GM12874 (cell line): ENCODE data around the gene COMMD10.

ENCODE experiments used
- CTCF ChIP-seq: IDR thresholded peaks from 2 replicates; pipeline ENCODE4 v1.5.1; 2011; ENCODE audit warnings: low read depth, mild to moderate bottlenecking, control low read depth, low read length, moderate library complexity; ENCODE audit not compliant: insufficient read depth

COMMD10 gene

GRCh38 chr5:116097301-116097700, 12.5 kb downstream of the COMMD10 start:
- no peak for TF ChIP-seq CTCF

DNA sequence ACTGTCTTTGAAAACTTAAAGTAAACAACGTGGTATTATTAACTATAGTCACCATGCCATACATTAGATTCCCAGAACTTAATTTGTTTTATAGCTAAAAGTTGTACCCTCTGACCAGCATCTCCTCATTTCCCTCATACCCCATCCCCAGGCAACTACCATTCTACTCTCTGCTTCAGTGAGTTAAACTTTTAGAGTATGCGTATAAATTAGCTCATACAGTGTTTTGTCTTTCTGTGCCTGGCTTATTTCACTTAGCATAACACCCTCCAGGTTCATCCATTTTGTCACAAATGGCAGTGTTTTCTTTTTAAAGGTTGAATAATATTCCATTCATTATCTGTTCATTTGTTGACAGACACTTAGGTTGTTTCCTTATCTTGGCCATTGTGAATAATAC, 14.2 kb downstream of the COMMD10 start:
- TF ChIP-seq CTCF: no peak

DNA sequence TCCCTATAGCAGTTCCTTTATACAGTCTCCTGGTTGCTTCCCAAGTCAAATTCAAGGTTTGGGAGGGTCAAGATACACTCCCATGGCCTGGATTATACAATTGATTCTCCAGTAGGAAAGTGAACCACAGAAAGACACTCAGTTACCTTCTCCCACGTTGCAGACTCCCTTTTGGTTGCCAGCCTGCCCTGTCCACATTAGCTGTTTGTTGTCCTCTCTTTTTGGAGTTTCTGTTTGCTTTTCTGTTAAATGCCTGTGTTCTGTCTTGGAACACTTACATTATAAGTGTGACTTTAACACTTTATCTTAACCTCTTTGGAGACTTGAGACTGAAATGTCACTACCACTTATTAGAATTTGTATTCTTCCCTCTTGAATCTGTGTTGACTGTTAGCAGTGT, 30.3 kb downstream of the COMMD10 start:
- no peak for TF ChIP-seq CTCF

- no peak for TF ChIP-seq CTCF
These were observed 45.6 kb downstream of the COMMD10 start for GRCh38 chr5:116130471-116130870.

- TF ChIP-seq CTCF: no peak
These were observed 46.2 kb downstream of the COMMD10 start for GRCh38 chr5:116130976-116131375.

- TF ChIP-seq CTCF: no peak
These were observed 48.5 kb downstream of the COMMD10 start for GRCh38 chr5:116133281-116133680.

DNA sequence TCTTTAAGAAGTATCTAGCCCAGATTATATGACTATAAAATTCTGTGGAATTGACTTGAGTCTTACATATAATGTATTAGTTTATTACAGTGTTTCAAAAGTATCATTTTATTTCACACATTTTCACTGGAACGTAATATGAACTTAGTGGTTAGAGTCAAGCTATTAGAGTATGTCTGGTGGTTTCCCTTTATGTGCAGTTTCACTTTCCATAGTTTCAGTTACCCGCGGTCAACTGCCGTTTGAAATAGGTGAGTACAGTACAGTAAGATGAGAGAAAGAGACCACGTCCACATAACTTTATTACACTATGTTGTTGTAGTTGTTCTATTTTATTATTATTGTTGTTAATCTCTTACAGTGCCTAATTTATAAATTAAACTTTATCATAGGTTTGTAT, 50.5 kb downstream of the COMMD10 start:
- TF ChIP-seq CTCF: no peak

DNA sequence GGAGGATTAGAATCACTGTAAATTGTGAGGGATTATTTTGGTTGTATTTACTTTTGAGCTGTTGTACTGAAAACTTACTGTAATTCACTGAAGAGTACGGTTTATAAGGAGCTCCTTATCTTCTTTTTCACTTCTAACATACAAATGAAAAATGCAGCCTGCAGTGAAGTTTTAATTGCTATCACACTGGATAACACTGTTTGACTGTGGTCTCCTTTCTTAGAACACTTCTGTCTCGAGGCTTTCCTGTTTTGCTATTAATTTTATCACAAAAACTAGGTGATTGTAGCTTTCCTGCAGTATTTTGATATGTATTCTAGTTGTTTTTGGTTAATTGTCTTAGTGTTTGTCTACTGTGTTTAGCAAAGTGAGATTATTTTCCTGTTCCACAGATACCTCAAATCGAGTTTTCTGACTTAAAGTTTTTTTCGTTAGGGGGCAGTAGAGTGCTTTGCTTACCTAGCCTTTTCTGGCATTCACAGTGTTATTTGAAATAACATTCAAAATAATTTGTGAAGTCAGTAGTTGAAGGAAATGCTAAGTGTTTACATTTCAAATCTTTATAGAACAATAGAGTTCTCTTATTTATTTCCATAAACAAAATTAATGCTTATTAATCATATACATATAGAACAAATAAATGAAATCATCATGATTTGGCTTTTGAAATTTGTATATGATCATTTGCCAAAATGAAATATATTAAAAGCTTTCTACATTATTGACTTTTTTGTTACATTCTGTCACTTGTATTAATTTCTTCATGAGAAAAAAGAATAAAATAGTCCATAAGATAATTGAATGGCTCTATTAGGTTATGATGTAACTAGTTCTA, 52.9 kb downstream of the COMMD10 start:
- TF ChIP-seq CTCF: peak; percentile 46; the same call in 1 of the 2 replicates
